Parathyroid adenoma (tissue), 2 donors: Measurements from ENCODE around the gene COL18A1.
"Not testable (repeated sequence)": the region's sequence is repeated elsewhere in the genome, so short reads cannot be mapped to it uniquely, and the experiment has no call there.

Experiments used
- H2AFZ ChIP-seq: fragments of 300-600 bp; sonication (generic); one replicate; pipeline ENCODE4 v1.7.0; 2017; ENCODE audit warnings: antibody characterized with exemption, mild to moderate bottlenecking
- H3K27ac ChIP-seq: fragments of 300-600 bp; sonication (generic); one replicate; pipeline ENCODE4 v1.7.0; 2017
- H3K27me3 ChIP-seq: fragments of 300-600 bp; sonication (generic); one replicate; pipeline ENCODE4 v1.7.0; 2017; ENCODE audit warnings: low read length; ENCODE audit not compliant: control insufficient read depth, insufficient read depth
- H3K36me3 ChIP-seq: fragments of 300-600 bp; sonication (generic); one replicate; pipeline ENCODE4 v1.7.0; 2017; ENCODE audit warnings: low read length; ENCODE audit not compliant: control insufficient read depth, insufficient read depth
- H3K4me1 ChIP-seq: fragments of 300-600 bp; sonication (generic); one replicate; pipeline ENCODE4 v1.7.0; 2017; ENCODE audit warnings: control low read depth
- H3K4me2 ChIP-seq: fragments of 300-600 bp; sonication (generic); one replicate; pipeline ENCODE4 v1.7.0; 2017; ENCODE audit warnings: low read length
- H3K4me3 ChIP-seq: fragments of 300-600 bp; sonication (generic); one replicate; pipeline ENCODE4 v1.7.0; 2017; ENCODE audit warnings: low read depth, low read length
- H3K79me2 ChIP-seq: fragments of 300-600 bp; sonication (generic); one replicate; pipeline ENCODE4 v1.7.0; 2017; ENCODE audit warnings: control low read depth
- H3K9ac ChIP-seq: fragments of 300-600 bp; sonication (generic); one replicate; pipeline ENCODE4 v1.7.0; 2017; ENCODE audit warnings: mild to moderate bottlenecking
- H3K9me3 ChIP-seq: fragments of 300-600 bp; sonication (generic); one replicate; pipeline ENCODE4 v1.7.0; 2017; ENCODE audit warnings: low read length; ENCODE audit not compliant: control insufficient read depth
- CTCF ChIP-seq: fragments of 300-600 bp; sonication (generic); IDR thresholded peaks from one replicate; pipeline ENCODE4 v1.7.0; 2017; ENCODE audit warnings: antibody characterized with exemption, mild to moderate bottlenecking
- donor health status: primary hyperparathyroidism.

Gene COL18A1

GRCh38 chr21:45557616-45558043 is 152.7 kb downstream of the COL18A1 start:
- Histone ChIP-seq H3K9me3 (no peaks in the 10 kb centered on the region), H3K4me2 (no peak overlapping the region), H3K27me3 (no peaks in the 10 kb centered on the region), H3K36me3 (no peaks in the 10 kb centered on the region), H3K4me1 (no peaks in the 10 kb centered on the region), H3K27ac (no peak overlapping the region), H3K79me2 (no peaks in the 10 kb centered on the region), H3K9ac (no peak overlapping the region), H3K4me3 (no peak overlapping the region), H2AFZ (no peak overlapping the region)
- TF ChIP-seq CTCF = no peak

- Histone ChIP-seq H3K4me2 (no peak overlapping the region), H3K27me3 (no peaks in the 10 kb centered on the region), H3K27ac (no peak overlapping the region), H3K36me3 (no peaks in the 10 kb centered on the region), H3K9me3 (no peaks in the 10 kb centered on the region), H2AFZ (no peak overlapping the region), H3K9ac (no peak overlapping the region), H3K79me2 (no peaks in the 10 kb centered on the region), H3K4me3 (no peak overlapping the region), H3K4me1 (no peaks in the 10 kb centered on the region)
- TF ChIP-seq CTCF = no peak
Measured at GRCh38 chr21:45558044-45558721, 153.2 kb downstream of the COL18A1 start.

DNA sequence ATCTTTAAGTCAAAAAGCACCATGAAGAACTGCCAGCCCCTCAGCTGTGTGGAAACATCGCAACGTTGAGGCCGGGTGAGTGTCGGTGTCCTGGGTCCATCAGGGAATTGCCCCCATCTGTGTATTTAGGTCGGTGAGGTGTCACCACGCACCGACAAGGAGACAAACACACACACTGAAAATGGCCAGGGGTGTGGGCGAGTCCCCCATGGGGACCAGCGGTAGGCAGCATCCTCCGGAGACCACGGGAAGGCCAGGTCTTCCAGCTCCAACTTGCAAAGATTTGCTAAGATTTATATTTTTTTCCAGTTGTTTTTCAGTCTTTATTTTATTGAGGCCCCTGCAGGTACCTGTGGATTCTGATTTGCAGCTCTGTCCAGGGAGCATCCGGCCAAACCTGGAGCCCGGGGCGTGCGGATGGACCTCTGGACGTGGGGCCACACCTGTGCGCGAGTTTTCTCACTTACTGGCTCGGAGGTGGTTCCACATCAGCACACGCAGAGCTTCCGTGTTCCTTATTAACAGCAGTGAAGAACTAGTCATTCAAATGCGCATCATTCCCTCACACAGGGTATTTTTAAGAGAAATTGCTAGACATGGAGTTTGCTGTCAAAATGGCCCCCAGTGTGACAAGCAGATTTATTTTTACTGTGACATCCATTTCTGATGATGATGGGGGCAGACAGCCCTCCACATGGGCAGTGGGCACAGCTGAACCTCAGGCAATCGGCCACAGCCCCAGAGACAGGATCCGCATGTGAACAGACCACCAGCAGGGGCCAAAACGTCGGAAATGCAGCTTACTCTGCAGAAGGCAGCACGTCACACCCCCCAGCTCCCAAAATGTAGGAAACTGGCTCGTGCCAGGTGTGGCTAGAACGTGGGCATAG is 154.5 kb downstream of the COL18A1 start:
- Histone ChIP-seq H2AFZ (no peak overlapping the region), H3K9me3 (no peaks in the 10 kb centered on the region), H3K4me3 (no peak overlapping the region), H3K4me1 (no peaks in the 10 kb centered on the region), H3K27me3 (no peaks in the 10 kb centered on the region), H3K4me2 (no peak overlapping the region), H3K36me3 (no peaks in the 10 kb centered on the region), H3K27ac (no peak overlapping the region), H3K9ac (no peak overlapping the region), H3K79me2 (no peaks in the 10 kb centered on the region)
- TF ChIP-seq CTCF = no peak

DNA sequence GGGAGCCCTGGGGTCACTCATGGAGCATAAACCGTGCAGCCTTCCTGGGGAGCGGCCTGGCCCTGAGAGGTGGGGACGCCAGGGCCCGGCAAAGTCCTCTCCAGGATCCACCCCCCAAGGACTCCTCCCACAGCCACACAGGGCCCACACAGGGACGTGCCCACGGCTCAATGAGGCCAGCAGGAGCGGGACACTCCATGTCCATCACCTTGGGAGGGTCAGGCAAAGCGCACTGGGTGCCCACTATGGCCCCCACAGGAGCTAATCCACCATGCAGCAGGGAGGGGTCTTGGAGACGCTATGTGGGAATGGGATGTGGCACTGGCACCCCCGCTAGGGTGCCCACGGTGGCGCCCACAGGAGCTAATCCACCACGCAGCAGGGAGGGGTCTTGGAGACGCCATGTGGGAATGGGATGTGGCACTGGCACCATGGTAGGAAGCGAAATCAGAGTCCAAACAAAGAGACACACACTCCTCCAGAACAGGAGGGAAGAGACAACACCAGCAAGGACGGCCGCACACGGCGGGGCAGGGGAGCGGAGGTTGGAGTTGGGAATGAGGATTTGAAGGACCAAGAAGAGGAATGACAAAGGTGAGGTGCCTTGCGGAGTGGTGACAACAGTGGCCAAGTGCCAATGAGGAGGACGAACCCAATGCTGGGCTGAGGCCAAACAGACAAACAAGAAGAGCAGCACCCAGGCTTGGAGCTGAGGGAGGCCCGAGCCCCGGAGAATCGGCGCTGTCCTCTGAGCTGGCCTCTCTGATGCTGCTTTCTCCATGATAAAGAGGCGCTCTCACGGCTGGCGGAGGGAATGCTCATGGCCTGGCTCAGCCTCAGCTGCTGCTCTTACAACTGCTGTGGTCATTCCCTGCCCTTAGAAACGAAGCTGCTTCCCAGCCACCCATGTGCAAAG is 155.4 kb downstream of the COL18A1 start:
- H3K36me3 ChIP-seq = no peaks in the 10 kb centered on the region
- no peak for TF ChIP-seq CTCF
- no peak overlapping the region for H3K4me3 ChIP-seq
- H3K27ac ChIP-seq = no peak overlapping the region
- no peak overlapping the region for H3K9ac ChIP-seq
- H3K9me3 ChIP-seq = no peaks in the 10 kb centered on the region
- no peaks in the 10 kb centered on the region for H3K79me2 ChIP-seq
- H2AFZ ChIP-seq = no peak overlapping the region
- no peaks in the 10 kb centered on the region for H3K4me1 ChIP-seq
- no peaks in the 10 kb centered on the region for H3K27me3 ChIP-seq
- H3K4me2 ChIP-seq = no peak overlapping the region

DNA sequence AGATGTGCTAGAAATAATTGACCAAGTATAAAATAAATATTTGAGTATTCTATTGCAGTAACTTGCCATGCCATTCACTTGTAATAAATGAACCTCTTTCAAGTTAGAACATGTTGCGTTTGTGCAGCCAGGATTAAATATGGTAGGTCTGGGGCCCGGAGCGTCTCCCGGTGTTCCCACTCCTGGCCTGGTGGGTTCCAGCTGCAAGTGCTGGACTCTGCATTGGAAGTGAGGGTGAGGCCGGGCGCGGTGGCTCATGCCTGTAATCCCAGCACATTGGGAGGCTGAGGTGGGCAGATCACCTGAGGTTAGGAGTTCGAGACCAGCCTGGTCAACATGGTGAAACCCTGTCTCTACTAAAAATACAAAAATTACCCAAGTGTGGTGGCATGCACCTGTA is 156.3 kb downstream of the COL18A1 start:
- H3K4me1 ChIP-seq, H3K27ac ChIP-seq, H3K27me3 ChIP-seq, H3K79me2 ChIP-seq, H3K9me3 ChIP-seq, H3K4me3 ChIP-seq, H3K9ac ChIP-seq, H2AFZ ChIP-seq, H3K4me2 ChIP-seq, H3K36me3 ChIP-seq: not testable (repeated sequence)
